ENCODE measurements around the gene CEACAM7. TPM values are rescaled to one million over a fixed set of nuclear protein-coding genes. Genes with fewer than 3 reads are reported as not detected.

Gene CEACAM7
- total RNA-seq, 1 donor from 2014 or later: 4.4 TPM

DNA sequence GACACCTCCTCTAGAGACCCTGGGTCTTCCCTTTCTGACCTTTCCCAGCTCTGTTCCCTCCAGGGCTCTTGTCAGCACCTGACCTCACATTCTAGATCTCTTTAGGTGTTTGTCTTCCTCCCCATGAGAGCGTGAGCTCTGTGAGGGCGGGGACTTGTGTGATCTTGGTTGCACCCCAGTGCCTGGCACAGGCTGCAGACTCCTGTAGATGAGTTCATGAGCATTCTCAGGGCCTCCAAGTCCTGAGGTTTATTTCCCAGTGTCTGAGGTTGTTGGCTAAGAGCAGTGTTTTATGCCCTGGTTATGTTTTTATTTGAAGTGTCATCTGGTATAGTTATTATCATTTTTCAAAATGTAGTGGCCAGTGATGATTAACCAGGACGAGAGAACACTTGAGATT is 61.8 kb downstream of the CEACAM7 start:
- TF ChIP-seq, protein P1, sequence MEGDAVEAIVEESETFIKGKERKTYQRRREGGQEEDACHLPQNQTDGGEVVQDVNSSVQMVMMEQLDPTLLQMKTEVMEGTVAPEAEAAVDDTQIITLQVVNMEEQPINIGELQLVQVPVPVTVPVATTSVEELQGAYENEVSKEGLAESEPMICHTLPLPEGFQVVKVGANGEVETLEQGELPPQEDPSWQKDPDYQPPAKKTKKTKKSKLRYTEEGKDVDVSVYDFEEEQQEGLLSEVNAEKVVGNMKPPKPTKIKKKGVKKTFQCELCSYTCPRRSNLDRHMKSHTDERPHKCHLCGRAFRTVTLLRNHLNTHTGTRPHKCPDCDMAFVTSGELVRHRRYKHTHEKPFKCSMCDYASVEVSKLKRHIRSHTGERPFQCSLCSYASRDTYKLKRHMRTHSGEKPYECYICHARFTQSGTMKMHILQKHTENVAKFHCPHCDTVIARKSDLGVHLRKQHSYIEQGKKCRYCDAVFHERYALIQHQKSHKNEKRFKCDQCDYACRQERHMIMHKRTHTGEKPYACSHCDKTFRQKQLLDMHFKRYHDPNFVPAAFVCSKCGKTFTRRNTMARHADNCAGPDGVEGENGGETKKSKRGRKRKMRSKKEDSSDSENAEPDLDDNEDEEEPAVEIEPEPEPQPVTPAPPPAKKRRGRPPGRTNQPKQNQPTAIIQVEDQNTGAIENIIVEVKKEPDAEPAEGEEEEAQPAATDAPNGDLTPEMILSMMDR (conservative IDR thresholded peaks at IDR 0.05): no peak
- H3K4me1 Mint-ChIP-seq (ENCODE audit: unreplicated experiment): no peaks in the 10 kb centered on the region
- no peaks in the 10 kb centered on the region for H3K27me3 Mint-ChIP-seq
- peak; percentile 44 for DNase-seq (ENCODE audit: extremely low spot score, unreplicated experiment)
- no peaks in the 10 kb centered on the region for H3K36me3 Mint-ChIP-seq
- H3K27ac Mint-ChIP-seq: no peak overlapping the region
- H3K4me3 Mint-ChIP-seq: no peak overlapping the region
- H3K9me3 Mint-ChIP-seq: no peaks in the 10 kb centered on the region

DNA sequence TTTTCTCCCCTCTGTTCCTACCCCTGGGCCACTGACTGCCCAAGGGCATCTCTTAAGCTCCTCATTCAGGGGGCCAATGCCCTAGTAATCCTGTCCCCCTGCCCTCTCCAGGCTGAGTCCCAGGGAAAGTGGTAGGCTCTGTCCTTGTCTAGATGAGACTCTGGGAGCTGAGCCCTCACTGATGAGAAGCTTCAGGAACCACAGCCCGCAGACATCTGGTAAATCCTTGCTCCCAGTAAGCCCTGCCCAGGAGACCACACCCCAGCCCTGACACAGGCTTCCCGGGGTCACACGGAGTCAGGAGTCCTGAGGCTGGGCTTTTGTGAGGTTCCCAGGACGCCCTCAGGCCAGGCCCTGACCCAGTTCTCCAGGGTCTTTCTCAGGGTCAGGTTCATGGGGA is 63.1 kb downstream of the CEACAM7 start:
- Mint-ChIP-seq H3K27me3 (no peaks in the 10 kb centered on the region), H3K4me1 (ENCODE audit: unreplicated experiment) (no peaks in the 10 kb centered on the region), H3K4me3 (no peak overlapping the region), H3K27ac (no peak overlapping the region), H3K36me3 (no peaks in the 10 kb centered on the region), H3K9me3 (no peaks in the 10 kb centered on the region)
- TF ChIP-seq, protein P1 (conservative IDR thresholded peaks at IDR 0.05): no peak
- peak; percentile 39 for DNase-seq (ENCODE audit: extremely low spot score, unreplicated experiment)

DNA sequence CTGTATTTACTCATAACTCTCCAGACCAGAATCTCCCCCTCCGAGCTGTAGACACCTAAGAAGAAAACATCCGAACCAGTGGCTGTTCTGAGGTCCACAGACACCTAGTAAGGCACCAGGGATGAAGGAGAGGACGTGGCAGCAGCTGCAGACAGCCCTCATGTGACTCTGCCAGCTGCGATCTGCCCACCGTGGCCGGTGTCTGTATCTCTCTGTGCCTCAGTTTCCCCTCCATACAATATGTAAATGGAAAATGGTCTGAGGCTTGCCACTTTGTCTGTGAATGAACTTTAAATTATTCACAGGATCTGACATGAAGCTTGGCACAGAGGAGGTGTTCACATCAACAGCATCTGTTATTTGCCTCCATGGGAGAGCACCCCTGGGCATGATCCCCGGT is 63.6 kb downstream of the CEACAM7 start:
- Mint-ChIP-seq H3K9me3 (no peaks in the 10 kb centered on the region), H3K4me3 (no peak overlapping the region), H3K36me3 (no peaks in the 10 kb centered on the region), H3K27ac (no peak overlapping the region), H3K27me3 (no peaks in the 10 kb centered on the region), H3K4me1 (ENCODE audit: unreplicated experiment) (no peaks in the 10 kb centered on the region)
- TF ChIP-seq, protein P1 (conservative IDR thresholded peaks at IDR 0.05): no peak
- peak; percentile 52 for DNase-seq (ENCODE audit: extremely low spot score, unreplicated experiment)

GRCh38 chr19:41623360-41623759 is 64.7 kb downstream of the CEACAM7 start:
- Mint-ChIP-seq H3K4me3 (no peak overlapping the region), H3K27me3 (no peaks in the 10 kb centered on the region), H3K4me1 (ENCODE audit: unreplicated experiment) (no peaks in the 10 kb centered on the region), H3K9me3 (no peaks in the 10 kb centered on the region), H3K36me3 (no peaks in the 10 kb centered on the region), H3K27ac (no peak overlapping the region)
- DNase-seq (ENCODE audit: extremely low spot score, unreplicated experiment): no peak
- TF ChIP-seq, protein P1 (conservative IDR thresholded peaks at IDR 0.05): no peak

Other genes starting within 250 kb of the CEACAM7 start
- 43.8 and 57.4 TPM in 2 replicates for gene DMAC2, start 248.4 kb downstream of the CEACAM7 start, total RNA-seq (ENCODE audit: low replicate concordance)
- 0.56 and 0.81 TPM in 2 replicates for gene ERICH4, start 245.1 kb downstream of the CEACAM7 start, total RNA-seq (ENCODE audit: low replicate concordance)
- gene CEACAM21, start 112.1 kb downstream of the CEACAM7 start, total RNA-seq (ENCODE audit: low replicate concordance): not detected in 2 replicates
- not detected in 2 replicates for gene CEACAM4, start 61.2 kb downstream of the CEACAM7 start, total RNA-seq (ENCODE audit: low replicate concordance)
- gene CEACAM5, start 20.4 kb upstream of the CEACAM7 start, total RNA-seq (ENCODE audit: low replicate concordance): 13.5 and 13.9 TPM in 2 replicates
- gene CEACAM6, start 67.3 kb upstream of the CEACAM7 start, total RNA-seq (ENCODE audit: low replicate concordance): 29.8 and 76.1 TPM in 2 replicates
- not detected in 2 replicates for gene CEACAM3, start 108.3 kb upstream of the CEACAM7 start, total RNA-seq (ENCODE audit: low replicate concordance)
- not detected in 2 replicates for gene LYPD4, start 156.4 kb upstream of the CEACAM7 start, total RNA-seq (ENCODE audit: low replicate concordance)
- gene DMRTC2, start 156.8 kb upstream of the CEACAM7 start, total RNA-seq (ENCODE audit: low replicate concordance): not detected in 2 replicates
- 3,159 and 4,081 TPM in 2 replicates for gene RPS19, start 172.0 kb upstream of the CEACAM7 start, total RNA-seq (ENCODE audit: low replicate concordance)
- 0.48 and 0.52 TPM in 2 replicates for gene CD79A, start 189.0 kb upstream of the CEACAM7 start, total RNA-seq (ENCODE audit: low replicate concordance)
- 51.7 and 58.9 TPM in 2 replicates for gene ARHGEF1, start 194.9 kb upstream of the CEACAM7 start, total RNA-seq (ENCODE audit: low replicate concordance)
- gene ERFL, start 240.2 kb upstream of the CEACAM7 start, total RNA-seq (ENCODE audit: low replicate concordance): 0.17 and 0.24 TPM in 2 replicates

Data from type B pancreatic cell (in vitro differentiated cells).